Anterior cingulate cortex (tissue), 58 donors: ENCODE measurements around the gene ZC3H14.
"Not testable (repeated sequence)": the region's sequence is repeated elsewhere in the genome, so short reads cannot be mapped to it uniquely, and the experiment has no call there.

Experiments used
- DNase-seq, 58 donors: peaks; one replicate each; lab custom pipeline; 2025; lab: John Stamatoyannopoulos, UW

The ZC3H14 gene

DNA sequence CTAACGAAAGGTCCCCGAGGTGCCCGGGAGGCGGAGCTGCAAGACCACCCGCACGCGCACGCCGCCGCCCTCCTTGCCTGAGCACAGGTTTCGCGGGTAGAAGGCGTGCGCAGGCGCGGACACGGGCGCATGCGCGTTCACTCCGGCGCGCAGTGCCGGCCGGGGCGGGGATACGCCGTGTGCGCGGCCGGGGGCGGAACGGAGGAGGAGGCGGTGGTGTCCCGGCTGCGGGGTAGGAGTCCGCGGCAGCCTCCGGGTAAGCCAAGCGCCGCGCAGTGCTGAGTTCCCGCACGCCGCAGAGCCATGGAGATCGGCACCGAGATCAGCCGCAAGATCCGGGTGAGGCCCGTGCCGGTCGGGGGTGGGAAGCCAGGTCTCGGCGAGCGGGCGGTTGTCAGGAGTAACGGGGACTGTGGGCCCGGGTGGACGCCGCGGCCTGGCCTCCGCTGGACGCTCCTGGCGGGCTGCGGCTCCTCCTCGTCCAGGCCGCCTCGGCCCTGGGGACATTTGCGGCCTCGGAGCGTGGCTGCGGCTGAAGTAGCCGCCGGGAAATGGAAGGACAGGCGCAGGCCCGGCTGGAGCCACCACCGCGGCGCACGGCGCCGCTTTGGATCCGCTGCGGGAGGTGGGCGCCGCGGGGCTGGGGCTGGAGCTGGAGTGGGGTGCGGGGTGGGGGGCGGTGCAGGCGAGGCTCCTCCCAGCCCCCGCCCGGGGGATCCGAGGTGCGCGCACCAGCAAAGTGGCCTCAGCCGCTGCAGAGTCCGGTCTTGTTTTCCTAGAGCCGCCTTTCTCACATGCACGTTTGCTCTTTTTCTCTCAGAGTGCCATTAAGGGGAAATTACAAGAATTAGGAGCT, at the start of gene ZC3H14:
ZC3H14 (plus strand) TSS at position 207 of the 856 bp plus-strand sequence; CDS start at position 304, 97 bp downstream.
- peak in 57 of 58 donors; percentile 27 to 88 (median 77) for DNase-seq

GRCh38 chr14:88515499-88516221, 47.2 kb upstream of the ZC3H14 start:
- no peak for DNase-seq

- DNase-seq: no peak
Observed at GRCh38 chr14:88516861-88517357, 45.9 kb upstream of the ZC3H14 start.

- DNase-seq: no peak
Observed at GRCh38 chr14:88518592-88519512, 44.0 kb upstream of the ZC3H14 start.

DNA sequence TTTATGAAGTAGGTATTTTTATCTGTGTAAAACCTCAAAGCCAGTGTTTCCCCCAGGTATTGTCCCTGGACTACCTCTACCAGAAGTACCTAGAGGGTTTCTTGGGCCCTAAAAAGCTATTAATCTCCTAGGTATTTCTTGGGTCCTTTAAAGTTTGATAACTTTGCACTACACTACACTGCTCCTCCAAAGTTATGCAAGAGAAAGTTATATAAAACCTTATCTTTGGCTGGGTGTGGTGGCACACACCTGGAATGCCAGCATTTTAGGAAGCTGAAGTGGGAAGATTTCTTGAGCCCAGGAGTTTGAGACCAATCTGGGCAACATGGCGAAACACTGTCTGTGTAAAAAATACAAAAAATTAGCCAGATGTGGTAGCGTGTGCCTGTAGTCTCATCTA, 42.9 kb upstream of the ZC3H14 start:
- no peak for DNase-seq

DNA sequence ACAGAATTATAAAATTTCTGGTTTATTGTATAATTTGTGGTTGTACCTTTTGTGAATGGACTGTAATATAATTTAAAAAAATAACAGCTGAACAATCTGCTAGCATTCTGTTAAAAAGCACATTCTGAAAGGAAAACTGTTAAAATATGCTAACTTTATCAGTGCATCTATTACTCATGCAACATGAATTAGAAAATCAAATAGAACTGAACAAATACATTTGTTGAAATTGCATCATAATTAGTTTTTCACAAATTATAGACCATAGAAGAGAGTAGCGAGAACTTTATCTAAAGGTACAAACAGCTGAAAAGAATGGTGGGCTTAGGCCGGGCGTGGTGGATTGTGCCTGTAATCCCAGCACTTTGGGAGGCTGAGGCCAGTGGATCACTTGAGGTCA, 41.0 kb upstream of the ZC3H14 start:
- DNase-seq: no peak

- no peak for DNase-seq
Observed at GRCh38 chr14:88522393-88522792, 40.4 kb upstream of the ZC3H14 start.

GRCh38 chr14:88529889-88530288, 32.9 kb upstream of the ZC3H14 start:
- not testable (repeated sequence) for DNase-seq

DNA sequence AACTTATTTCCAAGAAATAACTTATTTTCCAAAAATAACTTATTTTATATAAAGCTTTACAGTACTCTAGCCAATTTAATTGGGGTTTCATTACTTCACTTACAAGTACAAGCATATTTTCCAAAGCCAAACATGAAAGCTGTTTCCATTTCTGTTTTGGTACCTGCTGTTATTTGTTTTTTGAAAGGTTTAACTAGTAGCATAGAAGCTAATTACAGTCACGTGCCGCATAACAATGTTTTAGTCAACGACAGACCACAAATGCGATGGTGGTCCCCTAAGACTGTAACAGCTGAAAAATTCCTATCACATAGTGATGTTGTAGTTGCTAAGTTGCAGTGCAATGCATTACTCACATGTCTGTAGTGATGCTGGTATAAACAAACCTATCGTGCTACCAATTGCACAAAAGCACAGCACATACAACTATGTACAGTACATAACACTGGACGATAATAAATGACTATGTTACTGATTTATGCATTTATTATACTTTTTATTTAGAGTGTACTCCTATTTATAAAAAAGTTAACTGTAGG, 29.7 kb upstream of the ZC3H14 start:
- no peak for DNase-seq

GRCh38 chr14:88535149-88535548, 27.7 kb upstream of the ZC3H14 start:
- no peak for DNase-seq

GRCh38 chr14:88535813-88536212, 27.0 kb upstream of the ZC3H14 start:
- no peak for DNase-seq

DNA sequence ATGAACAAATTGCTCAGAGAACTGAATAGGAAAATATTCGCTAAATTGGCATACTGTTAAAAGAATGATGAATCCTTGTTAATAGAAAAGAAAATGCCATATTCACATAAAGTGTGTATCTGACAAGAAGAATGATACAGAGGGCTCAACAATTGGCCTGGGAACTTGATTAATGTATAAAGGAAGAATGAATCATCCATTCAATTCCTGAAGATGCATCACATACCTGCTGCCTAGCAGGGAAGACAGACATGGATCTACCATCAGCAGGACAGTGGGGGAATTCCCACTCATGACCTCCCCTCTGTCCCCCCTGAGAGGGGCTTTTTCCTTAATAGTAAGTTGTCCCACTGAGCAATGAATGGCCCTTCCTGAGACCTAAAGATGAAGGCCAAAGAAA, 21.5 kb upstream of the ZC3H14 start:
- DNase-seq: no peak

DNA sequence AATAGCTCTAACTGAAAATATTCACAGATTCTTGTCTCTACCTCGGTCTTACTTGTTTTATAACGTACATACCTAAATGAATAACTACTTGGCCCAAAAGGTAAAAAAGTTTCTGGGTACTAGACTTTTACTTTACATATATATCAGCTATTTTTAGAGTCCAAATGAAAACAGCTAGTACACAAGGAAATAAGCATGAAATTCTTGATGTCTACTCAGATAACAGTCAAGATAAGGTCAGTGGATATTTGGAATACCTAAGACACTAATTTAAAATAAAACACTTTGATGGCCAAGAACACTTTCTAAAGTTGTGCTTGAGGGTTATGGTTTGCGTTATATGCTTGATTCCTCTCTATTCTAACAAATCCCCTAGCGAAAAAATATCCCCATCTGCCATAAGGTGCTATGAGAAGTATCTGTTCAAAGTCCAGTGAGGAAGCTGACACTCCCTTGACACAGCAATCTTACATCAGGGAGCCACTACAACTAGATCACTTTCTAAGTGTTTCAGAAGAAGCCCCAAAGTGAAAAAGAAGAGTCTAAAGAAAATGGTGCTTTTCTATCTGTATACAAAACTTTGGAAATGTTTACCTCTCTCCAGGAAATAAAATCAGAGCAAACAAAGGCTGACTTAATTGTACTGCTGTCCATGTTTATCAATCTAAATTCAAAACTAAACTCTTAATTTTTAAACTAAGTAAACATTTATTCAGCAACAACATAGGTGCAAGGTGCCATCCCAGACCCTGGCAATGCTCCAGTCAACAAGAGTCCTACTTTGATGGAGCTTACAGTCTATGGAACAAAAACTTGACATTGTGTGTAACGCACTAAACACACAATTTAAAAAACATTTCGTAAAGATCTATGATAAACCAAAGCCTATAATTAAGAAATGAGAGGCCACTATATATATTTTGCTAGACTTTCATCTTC, 19.7 kb upstream of the ZC3H14 start:
- DNase-seq: no peak

DNA sequence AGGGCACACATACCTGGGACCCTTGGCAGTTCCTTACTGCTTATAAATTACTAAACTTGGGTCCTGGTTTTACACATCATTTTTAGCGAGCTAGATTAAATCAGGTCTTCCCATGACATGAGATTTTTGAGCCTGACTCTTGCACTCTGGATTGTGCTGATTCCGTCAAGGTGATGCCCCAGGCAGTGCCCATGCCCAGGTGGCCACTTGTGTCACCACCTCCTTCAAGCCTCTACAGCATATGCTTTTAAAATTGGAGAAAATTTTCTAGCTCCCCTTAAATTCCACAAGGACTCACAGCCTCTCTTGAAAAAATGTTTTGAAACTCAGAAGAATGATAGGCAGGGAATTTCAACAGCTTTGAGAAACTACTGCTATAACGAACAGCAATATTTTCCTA, 17.6 kb upstream of the ZC3H14 start:
- no peak for DNase-seq

GRCh38 chr14:88546621-88547385, 16.0 kb upstream of the ZC3H14 start:
- no peak for DNase-seq

DNA sequence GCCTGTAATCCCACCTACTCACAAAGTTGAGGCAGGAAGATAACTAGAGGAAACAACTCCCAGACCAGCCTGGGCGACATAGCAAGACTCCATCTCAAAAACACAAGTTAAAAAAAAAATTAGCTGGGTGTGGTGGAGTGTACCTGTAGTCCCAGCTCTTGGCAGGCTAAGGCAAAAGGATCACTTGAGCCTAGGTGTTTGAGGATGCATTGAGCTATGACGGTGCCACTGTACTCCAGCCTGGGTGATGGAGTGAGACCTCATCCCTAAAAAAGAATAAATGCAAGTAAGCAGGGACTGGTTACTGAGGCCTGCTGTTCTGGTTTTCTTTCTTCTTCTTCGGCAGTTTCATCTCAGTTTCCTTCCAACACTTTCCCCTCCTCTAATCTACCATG, 15.5 kb upstream of the ZC3H14 start:
- no peak for DNase-seq

GRCh38 chr14:88550078-88550477, 12.8 kb upstream of the ZC3H14 start:
- no peak for DNase-seq
